C4-2B (cell line): ENCODE measurements around the gene GATAD2B.

ENCODE experiments used
- CTCF ChIP-seq: fragments of 450-650 bp; conservative IDR thresholded peaks from 2 replicates; pipeline ENCODE4 v1.5.1; 2017; ENCODE audit warnings: mild to moderate bottlenecking
- ZFX ChIP-seq: fragments of 450-650 bp; IDR thresholded peaks from 2 replicates; pipeline ENCODE4 v1.6.1; 2017

GRCh38 chr1:153803470-153804056 lies 119.2 kb downstream of the GATAD2B start:
- TF ChIP-seq CTCF (no peak), ZFX (no peak)
